Measurements from ENCODE around the gene ROPN1L.

GRCh38 chr5:10503321-10503720 is 61.6 kb downstream of the ROPN1L start:
- TF ChIP-seq POLR2A (IDR thresholded peaks at IDR 0.05) (no peak), CTCF (IDR thresholded peaks at IDR 0.05 in 8 of 11, conservative IDR thresholded peaks at IDR 0.05 in 3 of 11) (no peak)
